Stimulated activated CD4-positive, alpha-beta T cell treated with anti-CD3 and anti-CD28 coated beads, Interleukin-1b, Interleukin-23, amount 100 ng/mL, for 4 hours (primary cell): ENCODE results near the gene CRAT.
"Not testable (repeated sequence)": the region's sequence is repeated elsewhere in the genome, so short reads cannot be mapped to it uniquely, and the experiment has no call there.

Experiments used
- DNase-seq, 2 donors: peaks; one replicate each; pipeline ENCODE4 v3.0.0-alpha.2; 2020; ENCODE audit warnings: low read depth in 2 of 2

CRAT gene

DNA sequence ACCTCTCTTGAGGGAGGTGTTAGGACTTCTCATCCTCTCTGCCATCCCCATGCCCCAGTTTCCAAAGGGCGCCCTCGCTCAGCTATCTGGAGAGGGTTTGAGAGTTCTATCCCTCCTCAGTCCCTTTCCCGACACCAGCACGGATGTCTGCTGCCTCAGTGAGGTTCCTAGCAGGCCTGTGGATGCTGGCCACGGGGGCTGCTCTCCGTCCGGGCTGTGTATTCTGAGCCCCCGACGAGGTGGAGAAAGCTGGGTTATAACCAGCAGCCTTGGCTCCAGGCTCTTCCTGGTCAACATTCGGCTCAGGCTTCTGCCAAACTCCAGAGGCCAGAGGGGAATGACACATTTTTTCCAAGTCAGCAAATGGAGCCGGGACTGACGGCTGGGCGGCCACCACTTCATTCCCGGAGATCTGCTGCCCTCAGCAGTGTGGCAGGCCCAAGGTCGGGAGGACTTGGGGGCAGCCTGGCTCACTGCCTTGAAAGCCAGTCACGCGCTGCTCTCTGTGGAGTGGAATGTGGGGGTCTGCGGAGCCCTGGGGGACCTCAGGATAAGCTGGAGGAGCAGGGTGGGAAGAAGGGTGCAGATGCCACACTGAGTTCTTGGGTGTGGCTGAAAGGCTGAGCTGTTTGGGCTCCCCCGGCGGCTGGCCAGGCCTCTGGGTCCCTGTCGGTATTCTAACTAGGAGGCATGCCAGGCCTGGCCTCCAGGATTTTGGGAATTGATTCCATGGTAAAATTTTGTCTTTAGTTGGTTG, 28.1 kb upstream of the CRAT start:
- DNase-seq: no peak

DNA sequence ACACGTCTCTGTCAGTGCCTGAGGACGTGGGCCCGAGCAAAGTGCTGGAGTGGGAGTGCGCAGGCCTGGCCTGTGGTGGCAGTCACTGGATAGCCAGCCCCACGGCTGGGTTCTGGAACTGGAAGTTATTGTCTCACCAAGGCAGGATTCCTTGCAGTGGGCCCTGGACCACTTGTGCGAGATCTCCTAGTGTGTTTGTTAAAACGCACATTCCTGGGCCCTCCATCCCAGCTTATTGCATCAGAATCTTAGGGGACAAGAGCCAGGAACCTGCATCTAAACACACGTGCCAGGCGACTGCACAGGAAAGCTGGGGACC, 27.5 kb upstream of the CRAT start:
- DNase-seq: no peak

- DNase-seq: no peak
Measured at GRCh38 chr9:129137292-129138143, 26.9 kb upstream of the CRAT start.

GRCh38 chr9:129136446-129137035, 25.9 kb upstream of the CRAT start:
- no peak for DNase-seq

GRCh38 chr9:129135476-129135875, 24.9 kb upstream of the CRAT start:
- DNase-seq: no peak

- DNase-seq: no peak
Measured at GRCh38 chr9:129133082-129133481, 22.5 kb upstream of the CRAT start.

GRCh38 chr9:129131300-129132145, 20.9 kb upstream of the CRAT start:
- DNase-seq: peak; percentile 78 to 86

- DNase-seq: no peak
Measured at GRCh38 chr9:129130791-129131190, 20.2 kb upstream of the CRAT start.

- not testable (repeated sequence) for DNase-seq
Measured at GRCh38 chr9:129130271-129130670, 19.7 kb upstream of the CRAT start.

- DNase-seq: no peak
Measured at GRCh38 chr9:129128689-129129088, 18.1 kb upstream of the CRAT start.

- no peak for DNase-seq
Measured at GRCh38 chr9:129126749-129127618, 16.4 kb upstream of the CRAT start.

GRCh38 chr9:129125478-129125877, 14.9 kb upstream of the CRAT start:
- DNase-seq: no peak

- DNase-seq: no peak
Measured at GRCh38 chr9:129124506-129125069, 14.0 kb upstream of the CRAT start.

GRCh38 chr9:129122976-129123375, 12.4 kb upstream of the CRAT start:
- DNase-seq: not testable (repeated sequence)

- no peak for DNase-seq
Measured at GRCh38 chr9:129122133-129122532, 11.5 kb upstream of the CRAT start.

DNA sequence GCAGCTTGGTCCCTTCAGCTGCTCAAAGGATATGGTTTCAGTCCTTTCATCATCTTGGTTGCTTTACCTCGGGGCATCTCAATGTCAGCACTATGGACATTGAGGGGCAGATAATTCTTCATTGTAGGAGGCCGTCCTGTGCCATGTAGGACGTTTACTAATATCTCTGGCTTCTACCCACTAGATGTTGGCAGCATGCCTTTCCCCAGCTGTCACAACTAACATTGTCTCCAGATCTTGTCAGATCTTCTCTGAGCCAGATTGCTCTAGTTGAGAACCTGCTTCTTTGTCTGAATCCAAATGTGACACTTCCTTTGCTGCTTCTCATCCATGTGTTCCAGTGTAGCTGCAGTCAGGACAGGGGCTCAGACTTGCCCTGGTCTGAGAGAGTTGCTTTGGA, 10.9 kb upstream of the CRAT start:
- DNase-seq: no peak

- DNase-seq: no peak
Measured at GRCh38 chr9:129118799-129119198, 8.2 kb upstream of the CRAT start.

- no peak for DNase-seq
Measured at GRCh38 chr9:129113645-129114304, 3.2 kb upstream of the CRAT start.

DNA sequence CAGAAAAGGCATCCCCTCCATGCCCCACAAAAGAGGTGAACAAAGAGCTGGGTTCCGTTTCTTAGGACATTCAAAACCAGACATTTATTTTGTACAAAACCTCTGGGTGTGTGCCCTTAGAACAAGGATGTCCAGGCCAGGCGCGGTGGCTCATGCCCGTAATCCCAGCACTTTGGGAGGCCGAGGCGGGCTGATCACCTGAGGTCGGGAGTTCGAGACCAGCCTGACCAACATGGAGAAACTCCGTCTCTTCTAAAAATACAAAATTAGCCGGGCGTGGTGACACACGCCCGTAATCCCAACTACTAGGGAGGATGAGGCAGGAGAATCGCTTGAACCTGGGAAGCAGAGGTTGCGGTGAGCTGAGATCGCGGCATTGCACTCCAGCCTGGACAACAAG, 1.9 kb upstream of the CRAT start:
- not testable (repeated sequence) for DNase-seq

DNA sequence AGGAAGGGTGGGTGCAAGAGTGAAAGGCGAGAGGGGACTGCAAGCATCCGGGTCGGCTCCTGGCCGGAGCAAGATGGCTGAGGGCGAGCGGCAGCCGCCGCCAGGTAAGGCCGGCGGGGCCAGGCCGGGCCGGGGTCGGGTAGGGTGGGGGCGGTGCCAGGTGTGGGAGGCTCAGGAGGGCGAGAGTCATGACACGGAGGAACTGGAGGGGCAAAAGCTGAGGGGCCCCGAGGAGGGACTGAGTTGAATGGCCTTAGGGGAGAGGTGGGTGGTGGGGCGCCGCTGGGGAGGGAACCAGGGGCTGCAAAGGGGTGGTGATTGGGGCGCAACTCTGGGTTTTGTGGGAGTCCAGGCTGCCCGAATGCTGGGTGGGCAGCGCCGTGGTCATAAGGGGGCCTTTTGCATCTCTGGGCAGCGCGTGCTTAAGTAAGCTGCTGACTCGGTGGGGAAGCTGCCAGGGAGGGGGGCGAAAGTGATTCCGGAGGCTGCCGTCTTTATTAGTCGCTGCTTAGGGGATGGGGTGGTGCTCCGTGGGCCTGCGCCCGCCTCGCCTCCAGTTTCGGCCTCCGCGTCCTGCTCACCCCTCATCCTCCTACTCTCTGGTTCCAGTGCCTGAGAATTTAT, 1.0 kb upstream of the CRAT start:
- peak in 1 of 2 donors; percentile 18 for DNase-seq
